GM23338 (cell line): ENCODE data around the gene GPR4. TPM values are rescaled to one million over a fixed set of nuclear protein-coding genes. Genes with fewer than 3 reads are reported as not detected.

Experiments
- ATAC-seq: fragments of 200-7000 bp; cut with Tn5 transposase; 3 replicates; pipeline ENCODE4 v1.9.1; 2020
- DNase-seq: peaks from one replicate; pipeline ENCODE4 v3.0.0-alpha.2; 2015; ENCODE audit warnings: low spot score
- H2AFZ ChIP-seq: fragments of 200-600 bp; sonication (generic); 2 replicates; pipeline ENCODE4 v1.8.0; 2016; ENCODE audit warnings: antibody characterized with exemption, mild to moderate bottlenecking, moderate library complexity
- H3F3A ChIP-seq: fragments of 200-600 bp; sonication (generic); replicated peaks from 2 replicates; pipeline ENCODE4 v1.8.0; 2017; ENCODE audit warnings: antibody characterized with exemption, mixed run types, low read depth
- H3K27ac ChIP-seq: fragments of 200-600 bp; sonication (generic); 2 replicates; pipeline ENCODE4 v1.6.1; 2016; ENCODE audit warnings: low read depth
- H3K27me3 ChIP-seq: fragments of 200-600 bp; sonication (generic); 2 replicates; pipeline ENCODE4 v1.8.0; 2016; ENCODE audit warnings: mild to moderate bottlenecking, mixed run types, moderate library complexity; ENCODE audit not compliant: insufficient read depth
- H3K36me3 ChIP-seq: fragments of 200-600 bp; sonication (generic); 2 replicates; pipeline ENCODE4 v1.8.0; 2016; ENCODE audit warnings: mild to moderate bottlenecking; ENCODE audit not compliant: insufficient read depth
- H3K4me1 ChIP-seq: fragments of 200-600 bp; sonication (generic); 2 replicates; pipeline ENCODE4 v1.8.0; 2016; ENCODE audit warnings: mild to moderate bottlenecking, moderate library complexity; ENCODE audit not compliant: insufficient read depth
- H3K4me2 ChIP-seq: fragments of 200-600 bp; sonication (generic); 2 replicates; pipeline ENCODE4 v1.7.1; 2017; ENCODE audit warnings: mixed run types
- H3K4me3 ChIP-seq: fragments of 200-600 bp; sonication (generic); 2 replicates; pipeline ENCODE4 v1.6.1; 2016; ENCODE audit warnings: mixed run types
- H3K79me2 ChIP-seq: fragments of 200-600 bp; sonication (generic); replicated peaks from 2 replicates; pipeline ENCODE4 v1.8.0; 2017; ENCODE audit warnings: mild to moderate bottlenecking; ENCODE audit not compliant: insufficient read depth
- H3K9me2 ChIP-seq: fragments of 200-600 bp; sonication (generic); 2 replicates; pipeline ENCODE4 v1.8.0; 2017; ENCODE audit not compliant: insufficient read depth
- H4K20me1 ChIP-seq: fragments of 200-600 bp; sonication (generic); replicated peaks from 2 replicates; pipeline ENCODE4 v1.8.0; 2017; ENCODE audit warnings: mild to moderate bottlenecking; ENCODE audit not compliant: insufficient read depth
- H3K27ac Mint-ChIP-seq: 2 replicates; pipeline ENCODE4 v1.8.0; 2020; ENCODE audit warnings: inconsistent platforms, mild to moderate bottlenecking, moderate library complexity, mixed read lengths
- H3K27me3 Mint-ChIP-seq: 3 replicates; pipeline ENCODE4 v1.8.0; 2022; ENCODE audit warnings: low read depth, mild to moderate bottlenecking, moderate library complexity, mixed read lengths, inconsistent platforms; ENCODE audit not compliant: insufficient read depth, poor library complexity
- H3K36me3 Mint-ChIP-seq: 3 replicates; pipeline ENCODE4 v1.8.0; 2021; ENCODE audit warnings: low read depth, mild to moderate bottlenecking, inconsistent platforms, moderate library complexity, mixed read lengths
- H3K4me1 Mint-ChIP-seq: 3 replicates; pipeline ENCODE4 v1.8.0; 2020; ENCODE audit warnings: mild to moderate bottlenecking, inconsistent platforms, mixed read lengths
- H3K4me3 Mint-ChIP-seq: 3 replicates; pipeline ENCODE4 v1.8.0; 2021; ENCODE audit warnings: moderate library complexity, mild to moderate bottlenecking, inconsistent platforms, mixed read lengths
- H3K9me3 Mint-ChIP-seq: 3 replicates; pipeline ENCODE4 v1.8.0; 2020; ENCODE audit warnings: moderate library complexity, mild to moderate bottlenecking, inconsistent platforms, mixed read lengths
- CREB1 ChIP-seq: fragments of 250-450 bp; sonication (Bioruptor Pico); IDR thresholded peaks from 2 replicates; pipeline ENCODE4 v1.5.0; 2020; ENCODE audit warnings: low read depth, mild to moderate bottlenecking, moderate library complexity
- ETS1 ChIP-seq: IDR thresholded peaks from 2 replicates; pipeline ENCODE4 v1.6.1; 2016; ENCODE audit warnings: antibody characterized with exemption
- NANOG ChIP-seq: IDR thresholded peaks from 2 replicates; pipeline ENCODE4 v1.6.1; 2016; ENCODE audit warnings: antibody characterized with exemption, borderline replicate concordance
- POLR2AphosphoS5 ChIP-seq: IDR thresholded peaks from 2 replicates; pipeline ENCODE4 v1.6.1; 2016; ENCODE audit warnings: antibody characterized with exemption, low read depth
- REST ChIP-seq: IDR thresholded peaks from one replicate; pipeline ENCODE4 v1.6.1; 2018; ENCODE audit warnings: antibody characterized with exemption; ENCODE audit not compliant: unreplicated experiment
- ZNF462 ChIP-seq: fragments of 250-450 bp; sonication (Bioruptor Pico); IDR thresholded peaks from 2 replicates; pipeline ENCODE4 v1.5.0; 2020; ENCODE audit warnings: mild to moderate bottlenecking, moderate library complexity
- polyA plus RNA-seq: library from polyadenylated mRNA; unstranded; fragments of >200 nt; fragmentation: Nextera tagmentation; extraction: Ambion mirVana; gene quantifications from 2 replicates; pipeline ENCODE4 v1.2.1, GENCODE V29; 2016
- total RNA-seq: library from RNA; depleted of rRNA; stranded (reverse); fragments of >200 nt; shearing (Covaris generic); gene quantifications from 2 replicates; pipeline ENCODE4 v1.2.3, GENCODE V29; 2014

Gene GPR4
- total and polyA plus RNA-seq, 2 experiments from 2014 or later, result 0.06 to 0.14 TPM

- TF ChIP-seq REST (no peak), NANOG (no peak)
Observed at GRCh38 chr19:45636275-45636674, 34.3 kb upstream of the GPR4 start (continued).

GRCh38 chr19:45632468-45633196, 30.6 kb upstream of the GPR4 start:
- Mint-ChIP-seq H3K27me3 (peaks cover 21% of the 10 kb centered on the region), H3K4me1 (peaks cover 22% of the 10 kb centered on the region), H3K9me3 (no peaks in the 10 kb centered on the region), H3K4me3 (peak overlapping the region; percentile 61), H3K27ac (peak overlapping the region; percentile 91), H3K36me3 (peaks cover 4% of the 10 kb centered on the region; the same call in 1 of the 3 replicates)
- Histone ChIP-seq H4K20me1 (no peaks in the 10 kb centered on the region), H3K27me3 (no peaks in the 10 kb centered on the region), H3K9me2 (no peaks in the 10 kb centered on the region), H3K4me1 (peaks cover 5% of the 10 kb centered on the region), H3K79me2 (no peaks in the 10 kb centered on the region), H3K4me3 (peak overlapping the region; percentile 65), H2AFZ (peak overlapping the region; percentile 90; the same call in 1 of the 2 replicates), H3K4me2 (peak overlapping the region; percentile 90), H3K27ac (peak overlapping the region; percentile 84; the same call in 1 of the 2 replicates), H3F3A (peaks cover 7% of the 10 kb centered on the region; the same call in 1 of the 2 replicates), H3K36me3 (no peaks in the 10 kb centered on the region)
- DNase-seq (peak; percentile 93), ATAC-seq (peak; percentile 87)
- TF ChIP-seq POLR2AphosphoS5 (0 out of 2 replicates have a peak, but pooled peaks have one; percentile 35), CREB1 (CRISPR knock-in tag) (peak; percentile 99), ETS1 (no peak)

DNA sequence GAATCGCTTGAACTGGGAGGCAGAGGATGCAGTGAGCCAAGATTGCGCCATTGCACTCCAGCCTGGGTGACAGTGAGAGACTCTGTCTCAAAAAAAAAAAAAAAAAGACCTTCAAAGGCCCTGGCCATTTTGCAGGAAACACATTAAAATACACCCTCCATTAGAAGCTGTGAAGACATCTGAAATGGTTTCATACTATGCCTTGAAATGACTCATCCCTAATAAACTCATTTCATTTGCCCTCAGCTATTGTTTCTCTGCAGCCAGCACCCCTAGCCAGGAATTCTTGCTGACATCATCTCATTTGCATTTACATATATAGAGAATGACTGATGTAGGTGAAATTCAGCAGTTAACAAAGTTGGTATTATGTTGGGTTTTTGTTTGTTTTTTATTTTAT, 28.5 kb upstream of the GPR4 start:
- Mint-ChIP-seq H3K4me3 (no peak overlapping the region), H3K27ac (no peak overlapping the region; the same call in 1 of the 2 replicates), H3K9me3 (no peaks in the 10 kb centered on the region), H3K36me3 (peaks cover 5% of the 10 kb centered on the region; the same call in 2 of the 3 replicates), H3K4me1 (peaks cover 22% of the 10 kb centered on the region), H3K27me3 (peaks cover 16% of the 10 kb centered on the region)
- H4K20me1 ChIP-seq, result no peaks in the 10 kb centered on the region
- no peak overlapping the region for H2AFZ ChIP-seq
- no peaks in the 10 kb centered on the region for H3K79me2 ChIP-seq
- no peaks in the 10 kb centered on the region for H3K36me3 ChIP-seq
- DNase-seq (peak; percentile 71), ATAC-seq (no peak; the same call in 2 of the 3 replicates)
- peak overlapping the region; percentile 83; the same call in 1 of the 2 replicates for H3K27ac ChIP-seq
- no peak overlapping the region for H3K4me2 ChIP-seq
- peaks cover 5% of the 10 kb centered on the region for H3K4me1 ChIP-seq
- peaks cover 7% of the 10 kb centered on the region; the same call in 1 of the 2 replicates for H3F3A ChIP-seq
- H3K9me2 ChIP-seq, result no peaks in the 10 kb centered on the region
- H3K27me3 ChIP-seq, result no peaks in the 10 kb centered on the region
- H3K4me3 ChIP-seq, result no peak overlapping the region
- TF ChIP-seq ZNF462 (CRISPR knock-in tag), result no peak
